NCI-H2107 treated with DMSO at 0.1 percent for 48 hours (cell line): ENCODE data around the gene STIL.
"Not testable (repeated sequence)": the region's sequence is repeated elsewhere in the genome, so short reads cannot be mapped to it uniquely, and the experiment has no call there.

Experiments used
- DNase-seq: peaks from one replicate; lab custom pipeline; 2025; ENCODE audit not compliant: unreplicated experiment; lab: John Stamatoyannopoulos, UW

STIL gene

GRCh38 chr1:47223174-47223920 is 90.6 kb downstream of the STIL start:
- DNase-seq, result no peak

- DNase-seq, result no peak
These were observed 91.5 kb downstream of the STIL start for GRCh38 chr1:47222476-47222875.

GRCh38 chr1:47219590-47220220 is 94.2 kb downstream of the STIL start:
- DNase-seq, result no peak

GRCh38 chr1:47219001-47219400 is 94.9 kb downstream of the STIL start:
- no peak for DNase-seq

GRCh38 chr1:47216278-47217059 is 97.5 kb downstream of the STIL start:
- no peak for DNase-seq

GRCh38 chr1:47215713-47216112 is 98.2 kb downstream of the STIL start:
- DNase-seq, result no peak

- DNase-seq, result no peak
These were observed 99.4 kb downstream of the STIL start for GRCh38 chr1:47214549-47214948.

GRCh38 chr1:47213230-47213963 is 100.5 kb downstream of the STIL start:
- no peak for DNase-seq

- no peak for DNase-seq
These were observed 101.2 kb downstream of the STIL start for GRCh38 chr1:47212636-47213229.

- no peak for DNase-seq
These were observed 102.1 kb downstream of the STIL start for GRCh38 chr1:47211796-47212269.

- DNase-seq, result no peak
These were observed 103.3 kb downstream of the STIL start for GRCh38 chr1:47210666-47211065.

GRCh38 chr1:47209725-47210325 is 104.1 kb downstream of the STIL start:
- DNase-seq, result no peak

- DNase-seq, result no peak
These were observed 104.9 kb downstream of the STIL start for GRCh38 chr1:47209091-47209490.

GRCh38 chr1:47208374-47208850 is 105.5 kb downstream of the STIL start:
- no peak for DNase-seq

- no peak for DNase-seq
These were observed 106.1 kb downstream of the STIL start for GRCh38 chr1:47207803-47208373.

GRCh38 chr1:47205918-47206317 is 108.0 kb downstream of the STIL start:
- no peak for DNase-seq

GRCh38 chr1:47203504-47203903 is 110.4 kb downstream of the STIL start:
- not testable (repeated sequence) for DNase-seq

- no peak for DNase-seq
These were observed 112.8 kb downstream of the STIL start for GRCh38 chr1:47201179-47201578.
